ENCODE results near the gene ERO1B.
"Not testable (repeated sequence)": the region's sequence is repeated elsewhere in the genome, so short reads cannot be mapped to it uniquely, and the experiment has no call there.

The ERO1B gene, protein sequence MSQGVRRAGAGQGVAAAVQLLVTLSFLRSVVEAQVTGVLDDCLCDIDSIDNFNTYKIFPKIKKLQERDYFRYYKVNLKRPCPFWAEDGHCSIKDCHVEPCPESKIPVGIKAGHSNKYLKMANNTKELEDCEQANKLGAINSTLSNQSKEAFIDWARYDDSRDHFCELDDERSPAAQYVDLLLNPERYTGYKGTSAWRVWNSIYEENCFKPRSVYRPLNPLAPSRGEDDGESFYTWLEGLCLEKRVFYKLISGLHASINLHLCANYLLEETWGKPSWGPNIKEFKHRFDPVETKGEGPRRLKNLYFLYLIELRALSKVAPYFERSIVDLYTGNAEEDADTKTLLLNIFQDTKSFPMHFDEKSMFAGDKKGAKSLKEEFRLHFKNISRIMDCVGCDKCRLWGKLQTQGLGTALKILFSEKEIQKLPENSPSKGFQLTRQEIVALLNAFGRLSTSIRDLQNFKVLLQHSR

GRCh38 chr1:236281654-236282424 is at the start of gene ERO1B:
ERO1B (minus strand) TSS chr1:236281958; CDS start chr1:236281783, 175 bp downstream.
- no peaks in the 10 kb centered on the region for H3K9me3 ChIP-seq (ENCODE audit: control insufficient read depth in 5 of 5, low read length in 5 of 5)
- H3K9ac ChIP-seq (ENCODE audit: low read length in 5 of 5): peak within 1 kb of the TSS; percentile 62 to 92 (median 78)
- H3K4me3 ChIP-seq (ENCODE audit: low read depth in 1 of 5, low read length in 5 of 5): peak within 1 kb of the TSS; percentile 70 to 93 (median 87)
- H3K4me1 ChIP-seq (ENCODE audit: control insufficient read depth in 5 of 5, insufficient read depth in 5 of 5, low read length in 5 of 5): peaks cover 0 to 17% (median 15%) of the 10 kb centered on the region in 5 donors
- no peaks in the 10 kb centered on the region for H3K36me3 ChIP-seq (ENCODE audit: control insufficient read depth in 5 of 5, insufficient read depth in 5 of 5, low read length in 5 of 5)
- peak within 1 kb of the TSS; percentile 50 for H3K27ac ChIP-seq (ENCODE audit: low read depth, low read length)
- H3K27me3 ChIP-seq (ENCODE audit: control insufficient read depth in 5 of 5, insufficient read depth in 4 of 5, low read length in 5 of 5): peaks cover 0 to 2% (median 1%) of the 10 kb centered on the region in 5 donors

DNA sequence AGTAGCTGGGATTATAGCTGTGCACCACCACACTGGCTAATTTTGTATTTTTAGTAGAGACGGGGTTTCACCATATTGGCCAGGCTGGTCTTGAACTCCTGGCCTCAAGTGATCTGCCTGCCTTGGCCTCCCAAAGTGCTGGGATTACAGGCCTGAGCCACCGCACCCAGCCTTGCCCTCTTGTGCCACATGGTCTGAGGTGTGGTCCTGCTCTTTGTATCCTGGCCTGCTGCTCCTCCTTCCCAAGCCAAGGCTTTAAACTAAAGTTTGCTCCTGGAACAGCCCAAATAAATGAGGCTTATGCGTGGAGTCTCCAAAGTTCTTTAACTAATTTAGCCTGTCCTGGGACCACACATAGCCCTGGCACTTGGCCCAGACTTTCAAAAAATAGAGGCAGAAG is 49.7 kb upstream of the ERO1B start:
- not testable (repeated sequence) for H3K4me1 ChIP-seq (ENCODE audit: control insufficient read depth in 5 of 5, insufficient read depth in 5 of 5, low read length in 5 of 5); H3K27ac ChIP-seq (ENCODE audit: low read depth, low read length); H3K36me3 ChIP-seq (ENCODE audit: control insufficient read depth in 5 of 5, insufficient read depth in 5 of 5, low read length in 5 of 5); H3K9ac ChIP-seq (ENCODE audit: low read length in 5 of 5); H3K27me3 ChIP-seq (ENCODE audit: control insufficient read depth in 5 of 5, insufficient read depth in 4 of 5, low read length in 5 of 5); H3K9me3 ChIP-seq (ENCODE audit: control insufficient read depth in 5 of 5, low read length in 5 of 5); H3K4me3 ChIP-seq (ENCODE audit: low read depth in 1 of 5, low read length in 5 of 5)

- peaks cover 8 to 22% (median 17%) of the 10 kb centered on the region in 5 donors for H3K9me3 ChIP-seq (ENCODE audit: control insufficient read depth in 5 of 5, low read length in 5 of 5)
- H3K27me3 ChIP-seq (ENCODE audit: control insufficient read depth in 5 of 5, insufficient read depth in 4 of 5, low read length in 5 of 5): no peaks in the 10 kb centered on the region
- no peak overlapping the region for H3K27ac ChIP-seq (ENCODE audit: low read depth, low read length)
- H3K9ac ChIP-seq (ENCODE audit: low read length in 5 of 5): no peak overlapping the region
- no peak overlapping the region for H3K4me3 ChIP-seq (ENCODE audit: low read depth in 1 of 5, low read length in 5 of 5)
- H3K36me3 ChIP-seq (ENCODE audit: control insufficient read depth in 5 of 5, insufficient read depth in 5 of 5, low read length in 5 of 5): no peaks in the 10 kb centered on the region
- no peaks in the 10 kb centered on the region for H3K4me1 ChIP-seq (ENCODE audit: control insufficient read depth in 5 of 5, insufficient read depth in 5 of 5, low read length in 5 of 5)
Measured at GRCh38 chr1:236326432-236326831, 44.7 kb upstream of the ERO1B start.

- Histone ChIP-seq H3K27ac (ENCODE audit: low read depth, low read length) (no peak overlapping the region), H3K4me1 (ENCODE audit: control insufficient read depth in 5 of 5, insufficient read depth in 5 of 5, low read length in 5 of 5) (no peaks in the 10 kb centered on the region), H3K9me3 (ENCODE audit: control insufficient read depth in 5 of 5, low read length in 5 of 5) (peaks cover 8 to 22% (median 17%) of the 10 kb centered on the region in 5 donors), H3K27me3 (ENCODE audit: control insufficient read depth in 5 of 5, insufficient read depth in 4 of 5, low read length in 5 of 5) (no peaks in the 10 kb centered on the region), H3K36me3 (ENCODE audit: control insufficient read depth in 5 of 5, insufficient read depth in 5 of 5, low read length in 5 of 5) (no peaks in the 10 kb centered on the region), H3K4me3 (ENCODE audit: low read depth in 1 of 5, low read length in 5 of 5) (no peak overlapping the region), H3K9ac (ENCODE audit: low read length in 5 of 5) (no peak overlapping the region)
Measured at GRCh38 chr1:236325567-236325966, 43.8 kb upstream of the ERO1B start.

GRCh38 chr1:236323819-236324411 is 42.2 kb upstream of the ERO1B start:
- no peak overlapping the region for H3K9ac ChIP-seq (ENCODE audit: low read length in 5 of 5)
- H3K36me3 ChIP-seq (ENCODE audit: control insufficient read depth in 5 of 5, insufficient read depth in 5 of 5, low read length in 5 of 5): no peaks in the 10 kb centered on the region
- peaks cover 8 to 22% (median 17%) of the 10 kb centered on the region in 5 donors for H3K9me3 ChIP-seq (ENCODE audit: control insufficient read depth in 5 of 5, low read length in 5 of 5)
- H3K27me3 ChIP-seq (ENCODE audit: control insufficient read depth in 5 of 5, insufficient read depth in 4 of 5, low read length in 5 of 5): no peaks in the 10 kb centered on the region
- no peaks in the 10 kb centered on the region for H3K4me1 ChIP-seq (ENCODE audit: control insufficient read depth in 5 of 5, insufficient read depth in 5 of 5, low read length in 5 of 5)
- no peak overlapping the region for H3K27ac ChIP-seq (ENCODE audit: low read depth, low read length)
- no peak overlapping the region for H3K4me3 ChIP-seq (ENCODE audit: low read depth in 1 of 5, low read length in 5 of 5)

DNA sequence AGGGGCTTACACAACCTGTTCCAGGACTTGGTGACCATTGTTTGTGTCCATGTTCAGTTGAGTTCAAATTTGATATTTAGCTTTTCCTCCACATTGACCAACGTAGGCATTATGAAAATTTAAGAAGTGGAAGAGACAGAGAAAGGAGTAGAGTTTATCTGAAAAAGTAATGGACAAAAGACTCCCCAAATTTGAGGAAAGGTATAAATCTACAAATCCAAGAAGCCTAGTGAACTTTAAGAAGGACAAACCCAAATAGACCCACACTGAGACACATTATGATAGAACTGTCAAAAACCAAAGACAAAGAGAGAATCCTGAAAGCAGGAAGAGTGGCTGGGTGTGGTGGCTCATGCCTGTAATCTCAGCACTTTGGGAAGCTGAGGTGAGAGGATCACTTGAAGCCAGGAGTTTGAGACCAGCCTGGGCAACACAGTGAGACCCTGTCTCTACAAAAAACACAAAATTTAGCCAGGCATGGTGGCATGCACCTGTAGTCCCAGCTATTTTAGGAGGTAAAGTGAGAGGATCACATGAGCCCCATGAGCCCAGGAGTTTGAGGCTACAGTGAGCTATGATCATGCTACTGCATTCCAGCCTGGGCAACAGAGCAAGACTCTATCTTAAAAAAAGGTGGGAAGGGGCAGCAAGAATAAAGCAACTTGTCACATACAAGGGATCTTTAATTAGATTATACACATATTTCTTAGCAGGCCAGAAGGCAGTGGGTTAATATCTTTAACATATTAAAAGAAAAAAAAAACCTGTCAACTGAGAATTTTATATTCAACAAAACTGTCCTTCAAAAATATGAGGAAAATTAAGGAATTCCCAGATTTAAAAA is 41.0 kb upstream of the ERO1B start:
- H3K4me3 ChIP-seq (ENCODE audit: low read depth in 1 of 5, low read length in 5 of 5): no peak overlapping the region
- no peak overlapping the region for H3K27ac ChIP-seq (ENCODE audit: low read depth, low read length)
- no peaks in the 10 kb centered on the region for H3K27me3 ChIP-seq (ENCODE audit: control insufficient read depth in 5 of 5, insufficient read depth in 4 of 5, low read length in 5 of 5)
- peaks cover 8 to 22% (median 17%) of the 10 kb centered on the region in 5 donors for H3K9me3 ChIP-seq (ENCODE audit: control insufficient read depth in 5 of 5, low read length in 5 of 5)
- H3K4me1 ChIP-seq (ENCODE audit: control insufficient read depth in 5 of 5, insufficient read depth in 5 of 5, low read length in 5 of 5): no peaks in the 10 kb centered on the region
- no peak overlapping the region for H3K9ac ChIP-seq (ENCODE audit: low read length in 5 of 5)
- H3K36me3 ChIP-seq (ENCODE audit: control insufficient read depth in 5 of 5, insufficient read depth in 5 of 5, low read length in 5 of 5): no peaks in the 10 kb centered on the region

DNA sequence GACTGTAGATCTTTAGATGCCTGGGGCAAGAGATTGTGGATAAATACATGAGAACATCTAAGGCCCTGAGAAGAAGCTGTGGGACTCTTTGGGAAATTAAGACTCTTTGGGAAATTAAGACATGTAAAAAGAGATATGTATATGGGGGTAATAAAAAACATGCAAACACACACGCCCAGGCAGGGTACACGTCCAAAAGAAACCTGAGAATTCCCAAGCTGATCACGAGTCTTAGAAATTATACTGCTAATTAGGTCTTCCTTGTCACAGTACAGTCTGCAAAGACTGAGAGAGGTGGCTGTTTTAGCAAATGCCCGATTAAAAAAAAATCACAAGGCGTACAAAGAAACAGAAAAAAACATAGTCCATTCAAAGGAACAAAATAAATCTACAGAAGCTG is 39.3 kb upstream of the ERO1B start:
- Histone ChIP-seq H3K4me1 (ENCODE audit: control insufficient read depth in 5 of 5, insufficient read depth in 5 of 5, low read length in 5 of 5) (no peaks in the 10 kb centered on the region), H3K4me3 (ENCODE audit: low read depth in 1 of 5, low read length in 5 of 5) (no peak overlapping the region), H3K27ac (ENCODE audit: low read depth, low read length) (no peak overlapping the region)

DNA sequence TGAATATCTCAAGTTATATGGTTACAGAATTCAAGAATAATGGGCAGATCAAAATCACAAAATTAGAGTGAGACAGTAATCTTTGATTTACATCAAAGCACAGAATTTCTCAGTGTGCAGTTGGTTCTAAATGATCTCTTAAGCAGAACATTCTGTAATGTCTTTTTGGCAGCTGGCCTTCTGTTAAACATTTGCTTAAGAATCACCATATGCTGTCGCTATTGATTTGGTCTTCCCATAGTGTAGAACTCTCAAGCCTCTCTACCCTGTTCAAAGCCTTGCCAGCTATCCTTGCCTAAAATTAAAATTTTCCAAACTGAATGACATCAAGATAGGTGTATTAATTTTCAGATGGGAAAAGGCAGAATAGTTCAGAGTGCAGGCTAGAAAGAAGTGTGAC is 38.9 kb upstream of the ERO1B start:
- no peak overlapping the region for H3K4me3 ChIP-seq (ENCODE audit: low read depth in 1 of 5, low read length in 5 of 5)

More for the DNA sequence above, 39.3 kb upstream of the ERO1B start:
- Histone ChIP-seq H3K27me3 (ENCODE audit: control insufficient read depth in 5 of 5, insufficient read depth in 4 of 5, low read length in 5 of 5) (no peaks in the 10 kb centered on the region), H3K36me3 (ENCODE audit: control insufficient read depth in 5 of 5, insufficient read depth in 5 of 5, low read length in 5 of 5) (no peaks in the 10 kb centered on the region), H3K9me3 (ENCODE audit: control insufficient read depth in 5 of 5, low read length in 5 of 5) (peaks cover 8 to 22% (median 17%) of the 10 kb centered on the region in 5 donors), H3K9ac (ENCODE audit: low read length in 5 of 5) (no peak overlapping the region)

DNA sequence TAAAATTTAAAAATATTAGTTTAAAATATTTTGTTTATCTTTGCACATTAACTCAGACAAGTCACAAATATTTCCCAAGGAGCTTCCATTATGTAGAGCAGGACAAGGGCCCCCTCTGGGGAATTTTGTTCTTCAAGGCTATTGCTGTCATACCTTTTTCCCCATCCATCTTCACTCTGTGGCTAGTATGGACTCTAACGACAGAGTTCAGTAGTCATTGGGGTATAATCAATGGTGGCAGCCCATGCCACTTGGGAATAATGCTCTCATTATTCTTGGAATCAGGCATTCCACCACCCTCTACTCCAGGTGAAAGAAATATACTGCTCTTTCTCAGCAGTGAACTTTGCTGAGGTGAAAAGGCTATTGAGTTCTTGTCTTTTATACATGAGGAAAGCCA is 38.5 kb upstream of the ERO1B start:
- Histone ChIP-seq H3K9ac (ENCODE audit: low read length in 5 of 5) (no peak overlapping the region), H3K27ac (ENCODE audit: low read depth, low read length) (no peak overlapping the region), H3K36me3 (ENCODE audit: control insufficient read depth in 5 of 5, insufficient read depth in 5 of 5, low read length in 5 of 5) (no peaks in the 10 kb centered on the region), H3K4me1 (ENCODE audit: control insufficient read depth in 5 of 5, insufficient read depth in 5 of 5, low read length in 5 of 5) (no peaks in the 10 kb centered on the region), H3K4me3 (ENCODE audit: low read depth in 1 of 5, low read length in 5 of 5) (no peak overlapping the region), H3K27me3 (ENCODE audit: control insufficient read depth in 5 of 5, insufficient read depth in 4 of 5, low read length in 5 of 5) (no peaks in the 10 kb centered on the region), H3K9me3 (ENCODE audit: control insufficient read depth in 5 of 5, low read length in 5 of 5) (peaks cover 8 to 22% (median 17%) of the 10 kb centered on the region in 5 donors)

More for the DNA sequence above, 38.9 kb upstream of the ERO1B start:
- peaks cover 8 to 22% (median 17%) of the 10 kb centered on the region in 5 donors for H3K9me3 ChIP-seq (ENCODE audit: control insufficient read depth in 5 of 5, low read length in 5 of 5)
- H3K27ac ChIP-seq (ENCODE audit: low read depth, low read length): no peak overlapping the region
- H3K4me1 ChIP-seq (ENCODE audit: control insufficient read depth in 5 of 5, insufficient read depth in 5 of 5, low read length in 5 of 5): no peaks in the 10 kb centered on the region
- no peaks in the 10 kb centered on the region for H3K27me3 ChIP-seq (ENCODE audit: control insufficient read depth in 5 of 5, insufficient read depth in 4 of 5, low read length in 5 of 5)
- no peaks in the 10 kb centered on the region for H3K36me3 ChIP-seq (ENCODE audit: control insufficient read depth in 5 of 5, insufficient read depth in 5 of 5, low read length in 5 of 5)
- no peak overlapping the region for H3K9ac ChIP-seq (ENCODE audit: low read length in 5 of 5)
